CD14-positive monocyte (primary cell): ENCODE measurements around the gene RPS21. TPM values are rescaled to one million over a fixed set of nuclear protein-coding genes. Genes with fewer than 3 reads are reported as not detected.
A peak's percentile ranks its signal among the peaks of the same experiment; 100 is the strongest.

Experiments
- DNase-seq, 3 donors: peaks; one replicate each; pipeline ENCODE4 v3.0.0-alpha.2; 2011 to 2022
- H2AFZ ChIP-seq: 2 replicates; pipeline ENCODE4 v1.6.0; 2012; ENCODE audit warnings: mild to moderate bottlenecking, low read depth, low read length, inconsistent platforms; ENCODE audit not compliant: insufficient read depth, poor library complexity, severe bottlenecking
- H3K27ac ChIP-seq, 2 donors: 1 replicate in 1 of 2; 2 replicates in 1 of 2; pipeline ENCODE4 v1.5.1; 2012 to 2013; ENCODE audit warnings: low read length in 2 of 2, control low read depth in 1 of 2, inconsistent platforms in 1 of 2, low read depth in 1 of 2, mild to moderate bottlenecking in 1 of 2
- H3K27me3 ChIP-seq, 2 donors: one replicate each; pipeline versions ENCODE4 v1.6.0 to v1.6.1; 2011 to 2013; ENCODE audit warnings: low read length in 2 of 2; ENCODE audit not compliant: control insufficient read depth in 2 of 2, insufficient read depth in 2 of 2
- H3K36me3 ChIP-seq, 2 donors: replicated peaks in 1 of 2; 1 replicate in 1 of 2; 2 replicates in 1 of 2; pipeline versions ENCODE4 v1.5.1 to v1.6.1; 2012 to 2013; ENCODE audit warnings: low read length in 2 of 2, control low read depth in 1 of 2, inconsistent platforms in 1 of 2, mild to moderate bottlenecking in 1 of 2; ENCODE audit not compliant: insufficient read depth in 2 of 2, control insufficient read depth in 1 of 2
- H3K4me1 ChIP-seq, 2 donors: 1 replicate in 1 of 2; 2 replicates in 1 of 2; pipeline versions ENCODE4 v1.5.1 to v1.6.1; 2012 to 2013; ENCODE audit warnings: low read length in 2 of 2, control low read depth in 1 of 2, inconsistent platforms in 1 of 2, mild to moderate bottlenecking in 1 of 2, moderate library complexity in 1 of 2; ENCODE audit not compliant: insufficient read depth in 2 of 2, control insufficient read depth in 1 of 2
- H3K4me2 ChIP-seq: replicated peaks from 2 replicates; pipeline ENCODE3; 2012; ENCODE audit warnings: low read length, moderate library complexity, mild to moderate bottlenecking; ENCODE audit not compliant: poor library complexity, severe bottlenecking; ENCODE audit errors: extremely low read depth
- H3K4me3 ChIP-seq, 3 experiments: fragments of 200-600 bp in 1 of 3; sonication (generic) in 1 of 3; replicated peaks in 1 of 3; 1 replicate in 2 of 3; 2 replicates in 1 of 3; pipeline ENCODE4 v1.5.1; 2011 to 2013; ENCODE audit warnings: low read length in 3 of 3, mild to moderate bottlenecking in 3 of 3, control low read depth in 2 of 3, low read depth in 2 of 3, inconsistent platforms in 1 of 3, moderate library complexity in 1 of 3
- H3K79me2 ChIP-seq: 2 replicates; pipeline ENCODE4 v1.6.0; 2012; ENCODE audit warnings: mild to moderate bottlenecking, control low read depth, inconsistent platforms, low read length, moderate library complexity; ENCODE audit not compliant: insufficient read depth
- H3K9ac ChIP-seq: 2 replicates; pipeline ENCODE4 v1.6.0; 2017; ENCODE audit warnings: low read length, mild to moderate bottlenecking; ENCODE audit not compliant: insufficient read depth, poor library complexity, severe bottlenecking
- H3K9me3 ChIP-seq, 2 donors: replicated peaks in 1 of 2; 1 replicate in 1 of 2; 2 replicates in 1 of 2; pipeline versions ENCODE4 v1.5.1 to v1.6.1; 2012 to 2013; ENCODE audit warnings: low read length in 2 of 2, control low read depth in 1 of 2; ENCODE audit not compliant: control insufficient read depth in 1 of 2, insufficient read depth in 1 of 2
- H4K20me1 ChIP-seq: 2 replicates; pipeline ENCODE4 v1.6.0; 2012; ENCODE audit warnings: mild to moderate bottlenecking, low read length, control low read depth, moderate library complexity; ENCODE audit not compliant: insufficient read depth
- H3K27ac Mint-ChIP-seq, 7 donors: one replicate each; pipeline ENCODE4 v1.8.0; 2020; ENCODE audit warnings: mild to moderate bottlenecking in 7 of 7, mixed read lengths in 7 of 7, moderate library complexity in 6 of 7, inconsistent platforms in 2 of 7
- H3K27me3 Mint-ChIP-seq, 3 donors: one replicate each; pipeline ENCODE4 v1.8.0; 2021 to 2022; ENCODE audit warnings: low read depth in 3 of 3, mild to moderate bottlenecking in 3 of 3, mixed read lengths in 3 of 3, moderate library complexity in 3 of 3, inconsistent platforms in 1 of 3
- H3K36me3 Mint-ChIP-seq, 2 donors: one replicate each; pipeline ENCODE4 v1.8.0; 2020; ENCODE audit warnings: mixed read lengths in 2 of 2, inconsistent platforms in 1 of 2, mild to moderate bottlenecking in 1 of 2
- H3K4me1 Mint-ChIP-seq: one replicate; pipeline ENCODE4 v1.8.0; 2020; ENCODE audit warnings: mild to moderate bottlenecking, mixed read lengths
- H3K4me3 Mint-ChIP-seq, 2 donors: one replicate each; pipeline ENCODE4 v1.8.0; 2020; ENCODE audit warnings: mild to moderate bottlenecking in 2 of 2, mixed read lengths in 2 of 2, moderate library complexity in 1 of 2
- H3K9me3 Mint-ChIP-seq, 7 donors: one replicate each; pipeline ENCODE4 v1.8.0; 2020 to 2022; ENCODE audit warnings: mixed read lengths in 7 of 7, mild to moderate bottlenecking in 6 of 7, moderate library complexity in 6 of 7, inconsistent platforms in 2 of 7
- CTCF ChIP-seq: fragments of 200-600 bp; IDR thresholded peaks from one replicate; pipeline ENCODE4 v1.8.0; 2022; ENCODE audit warnings: antibody characterized with exemption, mild to moderate bottlenecking
- WGBS: methylation state at CpG from one replicate; pipeline ENCODE4 v1.1.5; 2013; ENCODE audit warnings: missing lambda C conversion rate; ENCODE audit not compliant: insufficient coverage; 5-methylcytosine and 5-hydroxymethylcytosine counted together
- intact Hi-C, 2 donors: fragments of 100-400 bp; cut with micrococcal nuclease; formaldehyde crosslinking; loops; one replicate each; pipeline versions ENCODE4 v1.15.0 to v1.15.1; 2023
- polyA plus RNA-seq, 3 donors: library from polyadenylated mRNA; depleted of rRNA in 1 of 3; unstranded in 2 of 3; stranded (reverse) in 1 of 3; fragments of 300-500 nt in 2 of 3; fragments of >200 nt in 1 of 3; fragmentation: Illumina TruSeq in 2 of 3; gene quantifications; 1 replicate in 2 of 3; 2 replicates in 1 of 3; pipeline ENCODE4 v1.2.3, GENCODE V29; 2012 to 2021

RPS21 gene
- polyA plus RNA-seq, 3 donors = 799 to 6,263 (median 968) TPM

- H3K27me3 Mint-ChIP-seq = peaks cover 12 to 17% (median 13%) of the 10 kb centered on the region in 3 donors
- H3K27ac Mint-ChIP-seq = no peak overlapping the region
- no peak overlapping the region for H3K4me3 ChIP-seq
- H3K36me3 ChIP-seq = no peaks in the 10 kb centered on the region
- H3K4me1 Mint-ChIP-seq = peaks cover 28% of the 10 kb centered on the region
- TF ChIP-seq CTCF = peak; percentile 52
- no peak overlapping the region for H3K9ac ChIP-seq
- no peaks in the 10 kb centered on the region for H3K9me3 ChIP-seq
- H3K4me3 Mint-ChIP-seq = no peak overlapping the region
- H3K4me2 ChIP-seq = no peak overlapping the region
- H3K27me3 ChIP-seq = peaks cover 0 to 3% of the 10 kb centered on the region in 2 donors
- H3K9me3 Mint-ChIP-seq = no peaks in the 10 kb centered on the region
- H2AFZ ChIP-seq = peak overlapping the region; percentile 41
- peaks cover 10% of the 10 kb centered on the region for H4K20me1 ChIP-seq
- H3K79me2 ChIP-seq = peaks cover 13% of the 10 kb centered on the region
- H3K27ac ChIP-seq = no peak overlapping the region
- 6% methylated on average over 18 of the region's 30 CpGs for WGBS
- peak in 1 of 3 donors; percentile 22 for DNase-seq
- intact Hi-C loops = loop anchor here (5.0 to 10.0 kb wide), 3 partner anchors 175 to 387 kb away; partner anchors contain the start of genes MRGBP (in 2 of the 2) and OSBPL2 (in 1 of the 2)
- peaks cover 29 to 36% of the 10 kb centered on the region in 2 donors for H3K4me1 ChIP-seq
- H3K36me3 Mint-ChIP-seq = no peaks in the 10 kb centered on the region
These were observed 23.2 kb downstream of the RPS21 start for GRCh38 chr20:62409931-62410745.

GRCh38 chr20:62410746-62411478, 24.0 kb downstream of the RPS21 start:
- Histone ChIP-seq H3K36me3 (no peaks in the 10 kb centered on the region), H3K27me3 (peaks cover 0 to 3% of the 10 kb centered on the region in 2 donors), H3K9ac (no peak overlapping the region), H3K4me2 (no peak overlapping the region), H3K4me1 (peaks cover 22 to 28% of the 10 kb centered on the region in 2 donors), H2AFZ (no peak overlapping the region), H4K20me1 (peaks cover 7% of the 10 kb centered on the region), H3K79me2 (peaks cover 9% of the 10 kb centered on the region), H3K4me3 (no peak overlapping the region), H3K9me3 (no peaks in the 10 kb centered on the region), H3K27ac (no peak overlapping the region)
- no peak for TF ChIP-seq CTCF
- 89% methylated on average over 12 of the region's 19 CpGs for WGBS
- Mint-ChIP-seq H3K4me3 (no peak overlapping the region), H3K27ac (peak overlapping the region in 1 of 7 donors; percentile 41), H3K9me3 (no peaks in the 10 kb centered on the region), H3K4me1 (peaks cover 21% of the 10 kb centered on the region), H3K36me3 (no peaks in the 10 kb centered on the region), H3K27me3 (peaks cover 11 to 17% (median 13%) of the 10 kb centered on the region in 3 donors)
- DNase-seq = no peak
- intact Hi-C loops = no loop called here
